Suppressor macrophage treated with lipopolysaccharide for 4 hours (primary cell): ENCODE data around the gene APOB.

Experiments
- DNase-seq: peaks from one replicate; pipeline ENCODE4 v3.0.0-alpha.2; 2020

Gene APOB

GRCh38 chr2:21044694-21045371 is 960 bp upstream of the APOB start:
- no peak for DNase-seq

DNA sequence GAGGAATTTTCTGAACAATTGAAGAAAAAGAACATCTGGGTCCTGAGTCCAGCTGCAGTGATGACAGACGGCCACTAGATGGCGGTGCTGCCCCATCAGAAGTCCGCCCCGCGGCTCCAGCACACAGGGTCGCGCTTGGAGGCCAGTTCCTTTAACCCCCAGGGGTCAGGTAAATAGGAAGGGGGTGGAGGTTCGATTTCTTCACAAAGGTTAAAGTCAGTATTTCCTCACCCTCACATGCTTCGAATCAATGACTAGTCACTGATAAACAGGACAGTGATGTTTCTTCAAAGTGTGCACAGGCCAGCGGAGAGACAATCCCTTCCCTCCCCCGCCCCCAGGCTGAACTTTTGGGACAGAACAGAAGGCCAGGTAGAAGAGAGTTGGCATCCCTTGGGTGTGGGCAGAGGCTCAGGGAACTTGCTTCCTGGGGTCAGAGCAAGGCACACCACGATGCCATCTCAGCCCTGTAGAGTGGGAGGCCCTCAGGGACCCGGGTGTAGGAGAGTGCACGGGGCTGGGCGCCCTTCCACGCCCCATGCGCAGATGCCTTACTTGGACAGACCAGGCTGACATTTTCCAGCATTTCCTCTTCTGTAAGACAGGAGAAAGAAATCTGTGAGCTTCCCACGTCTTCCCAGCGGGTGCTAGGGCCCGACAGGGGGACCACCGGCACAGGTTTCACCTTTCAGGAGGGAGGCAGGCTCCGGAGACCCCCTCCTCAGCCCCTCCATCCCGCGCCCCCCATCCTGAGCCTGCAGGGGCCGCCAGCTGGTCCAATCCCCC is 722 bp downstream of the APOB start:
- DNase-seq = peak; percentile 61

DNA sequence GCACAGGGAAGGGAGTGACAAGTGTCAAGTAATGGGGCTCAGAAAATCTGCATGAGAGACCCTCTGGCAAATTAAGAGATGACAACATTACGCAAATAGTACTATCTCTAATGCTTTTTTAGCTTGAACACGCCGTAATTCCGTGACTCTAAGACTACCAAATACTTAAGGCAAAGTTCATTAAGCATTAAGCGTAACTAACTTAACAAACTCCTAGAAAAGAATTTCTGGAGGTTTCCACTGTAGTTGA is 1.2 kb downstream of the APOB start:
- DNase-seq = no peak

GRCh38 chr2:21041943-21042707 is 1.7 kb downstream of the APOB start:
- DNase-seq = no peak

GRCh38 chr2:21041462-21041861 is 2.4 kb downstream of the APOB start:
- no peak for DNase-seq

GRCh38 chr2:21040468-21041377 is 3.1 kb downstream of the APOB start:
- no peak for DNase-seq

GRCh38 chr2:21039979-21040467 is 3.9 kb downstream of the APOB start:
- no peak for DNase-seq

DNA sequence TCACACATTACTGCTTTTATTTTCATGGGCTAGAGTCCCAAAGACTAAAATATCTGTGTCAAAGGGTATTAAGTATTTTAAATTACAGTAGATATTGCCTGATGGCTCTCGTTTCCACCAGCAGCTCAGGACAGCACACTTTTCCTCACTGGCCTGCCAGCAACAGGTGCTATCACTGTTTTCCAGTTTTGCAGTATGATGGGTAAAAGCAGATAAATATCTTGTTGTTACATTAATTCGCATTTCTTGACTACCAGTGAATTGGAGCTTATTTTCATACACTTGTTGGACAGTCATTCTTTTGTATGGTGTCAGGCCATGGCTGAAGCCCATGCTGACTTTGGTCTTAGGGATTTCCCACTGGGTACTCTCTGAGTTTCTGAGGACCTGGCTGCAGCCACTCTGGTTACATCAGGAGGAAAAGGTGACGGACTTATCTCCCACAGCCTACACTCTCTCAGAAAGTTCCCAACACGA is 4.8 kb downstream of the APOB start:
- DNase-seq = no peak

- no peak for DNase-seq
These were observed 5.3 kb downstream of the APOB start for GRCh38 chr2:21038403-21039073.

GRCh38 chr2:21037671-21038108 is 6.2 kb downstream of the APOB start:
- DNase-seq = no peak

- DNase-seq = no peak
These were observed 6.9 kb downstream of the APOB start for GRCh38 chr2:21036708-21037670.

DNA sequence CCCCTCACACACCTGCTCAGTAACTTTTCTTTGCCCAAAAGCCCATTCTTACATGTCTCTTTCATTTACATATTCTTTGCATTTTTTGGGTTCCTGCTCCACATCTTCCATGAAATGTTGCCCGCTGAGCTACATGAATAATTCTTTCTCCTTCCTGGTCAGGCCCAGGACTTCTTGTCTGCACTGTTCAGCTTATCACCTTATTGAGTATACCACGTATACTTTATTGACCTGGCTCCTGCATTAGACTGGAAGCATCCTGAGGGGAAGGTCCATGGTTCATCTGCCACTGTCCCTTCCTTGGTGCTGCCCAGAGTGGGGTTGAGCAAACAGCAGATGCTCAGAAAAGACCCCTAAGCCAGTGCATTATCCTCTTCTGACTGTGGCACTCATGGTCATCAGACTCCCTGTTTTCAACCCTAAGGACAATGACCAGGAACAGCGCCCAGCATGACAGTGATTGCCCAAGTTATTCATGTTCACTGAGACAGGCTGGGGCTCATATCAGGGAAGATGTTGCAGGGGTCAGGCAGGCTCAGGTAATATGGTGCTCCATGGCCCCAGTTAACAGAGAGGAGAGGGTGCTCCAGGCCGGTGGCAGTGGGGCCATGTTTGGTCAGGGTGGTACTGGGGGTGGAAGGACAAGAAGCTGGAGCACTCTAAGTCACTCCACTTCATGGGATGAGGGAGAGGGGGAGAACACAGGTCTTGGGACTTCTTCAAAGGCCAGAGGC is 7.7 kb downstream of the APOB start:
- no peak for DNase-seq

DNA sequence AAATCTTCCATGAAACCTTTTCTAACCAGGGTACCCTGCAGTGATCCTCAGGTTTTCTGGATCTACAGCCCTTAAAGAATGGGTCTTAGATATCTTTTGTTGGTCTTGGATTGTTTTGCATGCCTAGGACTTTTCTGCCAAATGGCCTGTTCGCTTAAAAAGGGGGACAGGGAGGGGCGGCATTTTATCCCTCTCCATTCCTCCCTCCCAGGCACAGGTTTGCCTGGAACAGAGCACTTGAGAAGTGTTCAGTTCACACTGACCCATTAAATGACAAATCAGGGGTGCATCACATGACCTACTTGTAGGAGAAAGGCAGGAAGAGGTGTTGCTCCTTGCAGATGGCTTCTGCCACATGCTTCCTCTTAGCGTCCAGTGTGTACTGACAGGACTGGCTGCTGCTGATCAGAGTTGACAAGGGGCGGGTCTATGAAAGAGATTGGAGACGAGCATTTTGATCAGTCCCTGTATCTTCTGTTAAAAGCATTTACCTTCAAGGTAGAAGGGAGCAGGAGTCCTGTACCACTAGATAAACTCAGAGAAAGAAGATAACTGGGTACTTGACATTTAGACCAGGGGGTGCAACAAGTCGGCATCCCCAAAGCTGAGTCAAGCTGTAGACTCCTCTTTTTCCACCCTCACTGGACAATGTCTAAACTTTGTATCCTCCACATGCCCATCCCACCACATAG is 8.4 kb downstream of the APOB start:
- DNase-seq = no peak

- no peak for DNase-seq
These were observed 8.9 kb downstream of the APOB start for GRCh38 chr2:21034972-21035279.

DNA sequence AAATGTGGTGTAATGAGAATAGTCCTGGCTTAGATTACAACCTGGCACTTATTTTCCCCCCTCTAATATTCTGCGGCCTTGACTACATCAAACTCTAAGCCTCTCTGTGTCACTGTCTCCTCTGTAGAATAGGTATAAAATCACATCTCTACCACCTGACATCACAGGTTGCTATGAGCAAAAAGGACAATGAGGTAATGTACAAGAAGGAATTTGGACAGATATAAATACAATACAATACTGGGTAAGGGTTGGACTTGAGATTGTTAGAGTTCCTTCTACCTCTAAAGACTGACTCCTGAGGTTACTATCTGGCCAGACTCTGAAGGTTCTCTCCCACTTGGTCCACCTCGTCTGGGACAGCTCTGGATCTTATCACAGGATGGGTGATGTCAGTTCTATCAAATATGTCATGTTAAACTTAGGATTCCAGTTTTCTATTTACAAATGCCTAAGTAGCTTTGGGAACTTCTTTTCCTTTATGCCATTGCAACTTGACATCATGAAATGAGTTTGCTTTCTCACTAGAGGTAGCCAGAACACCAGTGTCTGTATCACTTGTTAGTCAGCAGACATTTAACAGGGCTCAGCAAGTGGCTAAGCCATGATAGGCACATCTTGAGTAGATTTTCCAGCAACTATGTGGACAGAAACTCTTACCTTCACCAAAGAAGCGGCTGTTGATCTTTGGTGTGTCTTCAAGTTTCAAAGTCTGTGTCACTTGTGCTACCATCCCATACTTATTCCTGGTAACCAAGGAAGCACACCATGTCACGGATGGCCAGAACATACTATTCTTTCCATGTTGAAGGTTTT is 9.5 kb downstream of the APOB start:
- no peak for DNase-seq

- no peak for DNase-seq
These were observed 10.4 kb downstream of the APOB start for GRCh38 chr2:21033237-21034155.
